NCI-H524 treated with DMSO at 0.1 percent for 48 hours (cell line): Measurements from ENCODE around the gene HSPA6.
"Not testable (repeated sequence)": the region's sequence is repeated elsewhere in the genome, so short reads cannot be mapped to it uniquely, and the experiment has no call there.

Experiments used
- DNase-seq: peaks from one replicate; lab custom pipeline; 2025; lab: John Stamatoyannopoulos, UW

The HSPA6 gene

GRCh38 chr1:161532644-161533567 is 8.6 kb downstream of the HSPA6 start:
- not testable (repeated sequence) for DNase-seq

- DNase-seq = not testable (repeated sequence)
These were observed 12.8 kb downstream of the HSPA6 start for GRCh38 chr1:161537068-161537669.

- not testable (repeated sequence) for DNase-seq
These were observed 14.7 kb downstream of the HSPA6 start for GRCh38 chr1:161538925-161539479.

GRCh38 chr1:161539731-161540569 is 15.6 kb downstream of the HSPA6 start:
- DNase-seq = peak; percentile 55

- DNase-seq = not testable (repeated sequence)
These were observed 16.2 kb downstream of the HSPA6 start for GRCh38 chr1:161540570-161540960.

GRCh38 chr1:161542091-161542559 is 17.8 kb downstream of the HSPA6 start:
- not testable (repeated sequence) for DNase-seq

GRCh38 chr1:161543125-161543524 is 18.8 kb downstream of the HSPA6 start:
- DNase-seq = not testable (repeated sequence)

- DNase-seq = not testable (repeated sequence)
These were observed 20.8 kb downstream of the HSPA6 start for GRCh38 chr1:161545005-161545731.

- DNase-seq = not testable (repeated sequence)
These were observed 23.8 kb downstream of the HSPA6 start for GRCh38 chr1:161547995-161548741.

GRCh38 chr1:161548749-161549406 is 24.5 kb downstream of the HSPA6 start:
- DNase-seq = not testable (repeated sequence)

GRCh38 chr1:161549652-161550051 is 25.3 kb downstream of the HSPA6 start, which contains the start of gene FCGR3A:
Gene FCGR3A (minus strand): TSS chr1:161549818. CDS start chr1:161549736, 82 bp downstream.
- DNase-seq = no peak

- DNase-seq = not testable (repeated sequence)
These were observed 26.6 kb downstream of the HSPA6 start for GRCh38 chr1:161550942-161551341.

GRCh38 chr1:161553631-161554030 is 29.3 kb downstream of the HSPA6 start:
- DNase-seq = not testable (repeated sequence)

- DNase-seq = not testable (repeated sequence)
These were observed 30.0 kb downstream of the HSPA6 start for GRCh38 chr1:161554340-161554739.

GRCh38 chr1:161554815-161555417 is 30.6 kb downstream of the HSPA6 start:
- DNase-seq = not testable (repeated sequence)

- DNase-seq = not testable (repeated sequence)
These were observed 31.8 kb downstream of the HSPA6 start for GRCh38 chr1:161556143-161556542.

- not testable (repeated sequence) for DNase-seq
These were observed 32.6 kb downstream of the HSPA6 start for GRCh38 chr1:161556990-161557389.

GRCh38 chr1:161557506-161558450 is 33.4 kb downstream of the HSPA6 start:
- DNase-seq = not testable (repeated sequence)
